Ovary (tissue), 9 donors: Measurements from ENCODE around the gene MGAT5B. TPM values are rescaled to one million over a fixed set of nuclear protein-coding genes. Genes with fewer than 3 reads are reported as not detected.

ENCODE experiments used
- DNase-seq, 5 donors: peaks; one replicate each; pipeline ENCODE4 v3.0.0-alpha.2; 2019 to 2020
- H3K27ac ChIP-seq, 2 donors: fragments of 200-600 bp; one replicate each; pipeline versions ENCODE4 v1.5.1 to v1.8.0; 2019 to 2022
- H3K27me3 ChIP-seq: fragments of 200-600 bp; one replicate; pipeline ENCODE4 v1.8.0; 2022
- H3K36me3 ChIP-seq: fragments of 200-600 bp; sonication (generic); one replicate; pipeline ENCODE4 v1.5.1; 2019
- H3K4me1 ChIP-seq: one replicate; pipeline ENCODE4 v1.8.1; 2013; ENCODE audit warnings: mild to moderate bottlenecking, moderate library complexity; ENCODE audit not compliant: insufficient read depth
- H3K4me3 ChIP-seq: fragments of 200-600 bp; sonication (generic); one replicate; pipeline ENCODE4 v1.5.1; 2017
- H3K9me3 ChIP-seq, 2 donors: fragments of 200-600 bp in 1 of 2; sonication (generic) in 1 of 2; one replicate each; pipeline versions ENCODE4 v1.5.1 to v1.8.1; 2013 to 2019; ENCODE audit warnings: mild to moderate bottlenecking in 1 of 2, moderate library complexity in 1 of 2
- EP300 ChIP-seq: sonication (generic); formaldehyde crosslinking; IDR thresholded peaks from one replicate; pipeline ENCODE4 v1.6.1; 2017; ENCODE audit warnings: antibody characterized with exemption
- POLR2A ChIP-seq: fragments of 450-650 bp; IDR thresholded peaks from one replicate; pipeline ENCODE4 v1.6.1; 2017; ENCODE audit warnings: antibody characterized with exemption, mild to moderate bottlenecking, moderate library complexity
- WGBS, 3 donors: extraction: QIAGEN DNeasy Blood & Tissue Kit in 1 of 3; methylation state at CpG; one replicate each; pipeline versions ENCODE4 v1.1.5 to v1.1.7; 2013 to 2017; 5-methylcytosine and 5-hydroxymethylcytosine counted together
- intact Hi-C, 4 donors: fragments of 100-400 bp; cut with DNase I; formaldehyde crosslinking; loops; one replicate each; pipeline versions ENCODE4 v1.11.0 to v1.15.1; 2022 to 2023
- polyA plus RNA-seq, 2 donors: library from polyadenylated mRNA; stranded (reverse); fragments of 200-250 nt in 1 of 2; fragments of 350-450 nt in 1 of 2; fragmentation: Illumina TruSeq in 1 of 2; extraction: RNeasy Lipid Tissue Mini Kit (QIAGEN cat#74804) in 1 of 2; gene quantifications; one replicate each; pipeline ENCODE4 v1.2.3, GENCODE V29; 2013 to 2014
- total RNA-seq, 7 donors: library from RNA; depleted of rRNA in 2 of 7; stranded (reverse); fragments of >200 nt in 2 of 7; fragmentation: NEBNext Ultra II Directional in 3 of 7; extraction: Animal tissue kit (Norgen Biotek cat#: 25700) in 3 of 7; gene quantifications; one replicate each; pipeline versions ENCODE4 v1.1.0 to v1.2.4, GENCODE V29; 2016 to 2023
- TF ChIP-seq, protein P1 (sequence below), 3 donors: fragments of 450-650 bp in 2 of 3; fragments of 200-600 bp in 1 of 3; IDR thresholded peaks; one replicate each; pipeline versions ENCODE4 v1.5.1 to v1.8.0; 2016 to 2022; ENCODE audit warnings: antibody characterized with exemption in 3 of 3, mild to moderate bottlenecking in 1 of 3
- donor health status: DM: no; HTN: no; CAD: no; lungs with moderate emphysema.
- donor health status: DM: no; HTN: no; CAD: no.
- donor health status: Bipolar disorder and iron deficiency.
- donor health status: DM: yes; HTN: yes; CAD: no.
- donor health status: DM: no; HTN: no; CAD: no.
- donor health status: DM: yes; HTN: yes; CAD: no.

Gene MGAT5B
- total and polyA plus RNA-seq, 9 donors, result 0.23 to 3.6 (median 0.77) TPM; not detected in 1

GRCh38 chr17:76940295-76940694, 72.1 kb downstream of the MGAT5B start:
- no peak overlapping the region for H3K27ac ChIP-seq
- no peaks in the 10 kb centered on the region for H3K9me3 ChIP-seq
- TF ChIP-seq, protein P1, sequence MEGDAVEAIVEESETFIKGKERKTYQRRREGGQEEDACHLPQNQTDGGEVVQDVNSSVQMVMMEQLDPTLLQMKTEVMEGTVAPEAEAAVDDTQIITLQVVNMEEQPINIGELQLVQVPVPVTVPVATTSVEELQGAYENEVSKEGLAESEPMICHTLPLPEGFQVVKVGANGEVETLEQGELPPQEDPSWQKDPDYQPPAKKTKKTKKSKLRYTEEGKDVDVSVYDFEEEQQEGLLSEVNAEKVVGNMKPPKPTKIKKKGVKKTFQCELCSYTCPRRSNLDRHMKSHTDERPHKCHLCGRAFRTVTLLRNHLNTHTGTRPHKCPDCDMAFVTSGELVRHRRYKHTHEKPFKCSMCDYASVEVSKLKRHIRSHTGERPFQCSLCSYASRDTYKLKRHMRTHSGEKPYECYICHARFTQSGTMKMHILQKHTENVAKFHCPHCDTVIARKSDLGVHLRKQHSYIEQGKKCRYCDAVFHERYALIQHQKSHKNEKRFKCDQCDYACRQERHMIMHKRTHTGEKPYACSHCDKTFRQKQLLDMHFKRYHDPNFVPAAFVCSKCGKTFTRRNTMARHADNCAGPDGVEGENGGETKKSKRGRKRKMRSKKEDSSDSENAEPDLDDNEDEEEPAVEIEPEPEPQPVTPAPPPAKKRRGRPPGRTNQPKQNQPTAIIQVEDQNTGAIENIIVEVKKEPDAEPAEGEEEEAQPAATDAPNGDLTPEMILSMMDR (IDR thresholded peaks at IDR 0.05), result no peak
- WGBS, 3 donors, result 41 to 43% (median 41%) methylated on average over 14 of the region's 14 CpGs
- no peaks in the 10 kb centered on the region for H3K36me3 ChIP-seq
- DNase-seq, result no peak
- intact Hi-C loops, result no loop called here
- H3K27me3 ChIP-seq, result no peaks in the 10 kb centered on the region
- H3K4me1 ChIP-seq, result no peaks in the 10 kb centered on the region
- no peak overlapping the region for H3K4me3 ChIP-seq

GRCh38 chr17:76940738-76941350, 72.6 kb downstream of the MGAT5B start:
- no peaks in the 10 kb centered on the region for H3K27me3 ChIP-seq
- DNase-seq, result no peak
- H3K9me3 ChIP-seq, result no peaks in the 10 kb centered on the region
- TF ChIP-seq POLR2A, result no peak
- TF ChIP-seq, protein P1 (IDR thresholded peaks at IDR 0.05), result no peak
- no peak for TF ChIP-seq EP300
- H3K36me3 ChIP-seq, result no peaks in the 10 kb centered on the region
- 82 to 84% (median 83%) methylated on average over 13 of the region's 13 CpGs for WGBS, 3 donors
- H3K27ac ChIP-seq, result no peak overlapping the region
- intact Hi-C loops, result no loop called here
- H3K4me3 ChIP-seq, result no peak overlapping the region
- no peaks in the 10 kb centered on the region for H3K4me1 ChIP-seq

GRCh38 chr17:76943202-76943601, 75.0 kb downstream of the MGAT5B start:
- TF ChIP-seq EP300 (no peak), POLR2A (no peak)
- TF ChIP-seq, protein P1 (IDR thresholded peaks at IDR 0.05), result no peak
- H3K4me3 ChIP-seq, result no peak overlapping the region
- 61 to 67% (median 67%) methylated on average over 7 of the region's 7 CpGs for WGBS, 3 donors
- no peaks in the 10 kb centered on the region for H3K27me3 ChIP-seq
- H3K36me3 ChIP-seq, result no peaks in the 10 kb centered on the region
- H3K27ac ChIP-seq, result no peak overlapping the region
- no peak for DNase-seq
- no peaks in the 10 kb centered on the region for H3K9me3 ChIP-seq
- no peaks in the 10 kb centered on the region for H3K4me1 ChIP-seq
- intact Hi-C loops, result no loop called here

DNA sequence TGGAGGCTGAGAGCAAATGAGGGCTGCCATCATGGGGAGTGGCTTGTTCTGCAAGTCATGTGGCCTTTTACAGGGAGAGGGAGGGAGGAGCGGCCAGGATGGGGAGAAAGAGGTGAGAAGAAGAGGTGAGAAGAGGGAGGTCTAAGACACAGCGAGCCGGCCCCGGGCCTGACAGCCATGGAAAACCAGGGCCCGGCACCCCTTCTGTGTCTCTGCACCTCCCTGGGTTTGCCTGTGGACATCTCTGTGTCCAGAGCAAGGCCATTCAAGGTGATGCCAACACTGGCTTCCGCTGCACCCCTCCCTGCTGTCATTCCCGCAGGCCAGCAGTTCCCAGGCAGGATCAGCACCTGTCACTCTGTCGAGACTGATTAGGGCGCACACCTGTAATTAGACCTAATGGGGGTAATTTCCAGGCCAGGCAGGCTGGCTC, 75.6 kb downstream of the MGAT5B start:
- no peak for TF ChIP-seq EP300
- TF ChIP-seq POLR2A, result no peak
- TF ChIP-seq, protein P1 (IDR thresholded peaks at IDR 0.05), result no peak
- WGBS, 3 donors, result 51 to 60% (median 60%) methylated on average over 9 of the region's 9 CpGs
- intact Hi-C loops, result no loop called here
- H3K9me3 ChIP-seq, result no peaks in the 10 kb centered on the region
- no peak overlapping the region for H3K27ac ChIP-seq
- no peaks in the 10 kb centered on the region for H3K36me3 ChIP-seq
- no peak for DNase-seq
- no peak overlapping the region for H3K4me3 ChIP-seq
- H3K27me3 ChIP-seq, result no peaks in the 10 kb centered on the region
- no peaks in the 10 kb centered on the region for H3K4me1 ChIP-seq
